HG02759 (cell line): ENCODE results near the gene SYNE1.
"Not testable (repeated sequence)": the region's sequence is repeated elsewhere in the genome, so short reads cannot be mapped to it uniquely, and the experiment has no call there.

Experiments used
- ATAC-seq: cut with Tn5 transposase; IDR thresholded peaks from one replicate; pipeline ENCODE4 v1.9.1; 2021; ENCODE audit warnings: mild to moderate bottlenecking, moderate library complexity; ENCODE audit not compliant: unreplicated experiment

The SYNE1 gene

DNA sequence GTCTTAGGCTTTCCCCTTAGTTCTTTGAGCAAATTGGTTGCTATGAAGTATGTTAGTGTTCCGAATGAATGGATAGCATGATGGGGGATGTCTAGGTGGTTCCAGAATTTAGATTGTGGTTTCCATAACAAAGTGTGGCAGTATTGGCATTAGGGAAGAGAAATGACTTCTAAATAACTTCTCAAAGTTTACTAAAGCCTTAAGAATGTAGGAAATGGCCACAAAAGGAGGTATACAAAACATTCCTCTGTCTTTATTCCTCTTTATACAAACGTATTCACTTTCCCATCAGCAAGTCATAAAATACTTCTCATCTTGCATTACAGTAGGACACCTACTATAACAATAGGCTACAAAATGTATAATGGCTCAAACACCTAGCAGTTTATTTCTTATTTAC lies 550.1 kb downstream of the SYNE1 start:
- no peak for ATAC-seq

DNA sequence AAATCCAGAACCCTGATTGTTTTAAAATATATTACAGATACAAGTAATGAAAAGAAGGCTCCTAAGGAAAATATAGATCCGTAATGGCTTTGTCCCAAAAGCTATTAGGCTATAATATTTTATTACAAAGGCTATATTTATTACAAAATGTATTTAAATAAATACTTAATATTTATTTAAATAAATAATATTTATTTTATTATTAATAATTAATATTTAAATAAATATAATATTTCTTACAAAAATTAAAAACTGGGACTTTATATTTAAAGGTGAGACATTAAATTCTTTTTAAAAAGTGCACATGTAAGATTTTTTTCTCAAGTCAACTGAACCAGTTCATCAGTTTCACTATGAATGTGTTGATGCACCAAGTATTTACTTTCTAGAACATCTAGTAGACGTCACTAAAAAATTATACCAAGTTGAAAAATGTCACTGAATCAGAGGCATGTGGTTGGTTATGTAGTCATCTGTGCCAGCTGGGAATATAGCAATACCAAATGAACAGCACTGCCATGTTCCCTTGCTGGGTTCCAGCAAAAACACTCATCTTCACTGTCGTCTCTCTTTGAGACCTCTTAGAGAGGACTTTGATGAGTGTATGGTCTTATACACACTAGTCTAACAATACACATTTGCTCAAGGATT lies 550.8 kb downstream of the SYNE1 start:
- no peak for ATAC-seq

DNA sequence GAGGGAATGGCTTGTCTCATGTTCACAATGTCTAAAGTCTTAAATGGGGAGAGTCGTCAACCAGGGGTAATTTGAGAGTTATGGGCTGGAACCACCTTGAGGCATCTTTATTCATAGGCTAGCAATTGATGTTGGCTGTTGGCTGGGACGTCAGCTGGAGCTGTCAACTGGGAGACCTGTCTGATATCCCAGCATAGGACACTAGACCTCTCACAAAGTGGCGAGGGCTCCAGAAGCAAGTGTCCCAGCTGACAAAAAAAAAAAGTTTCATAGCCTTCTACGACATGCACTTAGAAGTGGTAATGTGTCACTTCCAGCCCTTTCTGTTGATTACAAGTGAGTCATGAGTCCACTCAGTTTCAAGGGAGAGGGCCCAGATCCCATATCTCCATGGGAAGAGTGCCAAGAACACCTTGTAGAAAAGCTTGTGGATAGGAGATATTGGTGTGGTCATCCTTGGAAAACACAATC lies 551.7 kb downstream of the SYNE1 start:
- no peak for ATAC-seq

DNA sequence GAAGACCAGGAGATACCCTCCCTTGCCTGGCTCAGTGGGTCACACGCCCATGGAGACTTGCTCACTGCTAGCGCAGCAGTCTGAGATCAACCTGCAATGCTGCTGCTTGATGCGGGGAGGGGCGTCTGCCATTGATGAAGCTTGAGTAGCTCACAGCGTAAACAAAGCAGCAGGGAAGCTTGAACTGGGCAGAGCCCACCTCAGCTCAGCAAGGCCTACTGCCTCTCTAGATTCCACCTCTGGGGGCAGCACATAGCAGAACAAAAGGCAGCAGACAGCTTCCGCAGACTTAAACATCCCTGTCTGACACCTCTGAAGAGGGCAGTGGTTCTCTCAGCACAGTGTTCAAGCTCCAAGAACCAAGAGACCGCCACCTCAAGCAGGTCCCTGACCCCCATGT lies 558.4 kb downstream of the SYNE1 start:
- ATAC-seq, result no peak

DNA sequence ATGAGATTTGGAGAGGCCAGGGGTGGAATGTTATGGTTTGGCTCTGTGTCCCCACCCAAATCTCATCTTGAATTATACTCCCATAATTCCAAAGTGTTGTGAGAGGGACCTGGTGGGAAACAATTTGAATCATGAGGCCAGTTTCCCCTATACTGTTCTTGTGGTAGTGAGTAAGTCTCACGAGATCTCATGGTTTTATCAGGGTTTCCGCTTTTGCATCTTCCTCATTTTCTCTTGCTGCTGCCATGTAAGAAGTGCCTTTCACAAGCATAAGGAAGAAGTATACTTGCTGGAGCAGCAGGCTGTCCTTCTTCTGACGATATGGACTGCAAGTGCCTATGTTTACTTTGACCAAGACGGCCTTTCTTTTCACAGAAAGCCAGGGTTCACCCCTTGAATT lies 559.2 kb downstream of the SYNE1 start:
- no peak for ATAC-seq

DNA sequence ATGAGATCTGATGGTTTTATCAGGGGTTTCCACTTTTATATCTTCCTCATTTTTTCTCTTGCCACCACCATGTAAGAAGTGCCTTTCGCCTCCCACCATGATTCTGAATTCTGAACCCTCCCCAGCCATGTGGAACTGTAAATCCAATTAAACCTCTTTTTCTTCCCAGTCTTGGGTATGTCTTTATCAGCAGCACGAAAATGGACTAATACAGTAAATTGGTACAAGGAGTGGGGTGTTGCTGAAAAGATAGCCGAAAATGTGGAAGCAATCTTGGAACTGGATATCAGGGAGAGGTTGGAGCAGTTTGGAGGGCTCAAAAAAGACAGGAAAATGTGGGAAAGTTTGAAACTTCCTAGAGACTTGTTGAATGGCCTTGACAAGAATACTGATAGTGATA lies 560.9 kb downstream of the SYNE1 start:
- not testable (repeated sequence) for ATAC-seq

DNA sequence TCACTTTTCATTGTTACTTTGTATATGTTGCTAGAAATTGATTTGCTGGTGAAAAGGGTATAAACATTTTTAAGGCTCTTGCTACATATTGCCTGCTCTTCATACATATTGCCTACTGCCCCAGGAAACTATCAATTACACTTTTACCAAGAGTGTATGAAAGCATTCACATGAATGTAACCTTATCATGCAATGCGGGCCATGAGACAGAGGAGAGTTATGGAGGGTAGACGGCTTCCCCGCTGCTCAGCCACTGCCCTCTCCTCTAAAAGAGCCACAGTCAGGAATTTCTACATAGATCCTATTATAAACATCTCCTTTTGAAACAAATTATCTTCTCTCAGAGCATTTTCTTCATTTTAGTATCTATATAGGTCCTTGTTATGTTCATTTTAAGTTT lies 565.3 kb downstream of the SYNE1 start:
- no peak for ATAC-seq
